GM23248 (cell line): Measurements from ENCODE around the gene SENP1. TPM values are rescaled to one million over a fixed set of nuclear protein-coding genes. Genes with fewer than 3 reads are reported as not detected.

Source experiments
- DNase-seq: peaks from one replicate; pipeline ENCODE4 v3.0.0-alpha.2; 2015
- H2AFZ ChIP-seq: fragments of 200-600 bp; sonication (generic); 2 replicates; pipeline ENCODE4 v1.6.1; 2016; ENCODE audit warnings: antibody characterized with exemption
- H3F3A ChIP-seq: fragments of 200-600 bp; sonication (generic); 2 replicates; pipeline ENCODE4 v1.6.1; 2016; ENCODE audit warnings: mild to moderate bottlenecking, antibody characterized with exemption, mixed run types; ENCODE audit not compliant: insufficient read depth
- H3K27ac ChIP-seq: fragments of 200-600 bp; sonication (generic); 2 replicates; pipeline ENCODE4 v1.5.1; 2016; ENCODE audit warnings: mild to moderate bottlenecking
- H3K27me3 ChIP-seq: fragments of 200-600 bp; sonication (generic); replicated peaks from 2 replicates; pipeline ENCODE4 v1.6.1; 2016; ENCODE audit warnings: mild to moderate bottlenecking; ENCODE audit not compliant: insufficient read depth
- H3K36me3 ChIP-seq: fragments of 200-600 bp; sonication (generic); 2 replicates; pipeline ENCODE4 v1.6.1; 2016; ENCODE audit warnings: low read depth, mild to moderate bottlenecking
- H3K4me1 ChIP-seq: fragments of 200-600 bp; sonication (generic); 2 replicates; pipeline ENCODE4 v1.6.1; 2016; ENCODE audit warnings: mild to moderate bottlenecking; ENCODE audit not compliant: insufficient read depth
- H3K4me2 ChIP-seq: fragments of 200-600 bp; sonication (generic); one replicate; pipeline ENCODE4 v1.6.1; 2016; ENCODE audit warnings: mild to moderate bottlenecking; ENCODE audit not compliant: unreplicated experiment
- H3K4me3 ChIP-seq: fragments of 200-600 bp; sonication (generic); 2 replicates; pipeline ENCODE4 v1.5.1; 2016; ENCODE audit warnings: mild to moderate bottlenecking
- H3K79me2 ChIP-seq: fragments of 200-600 bp; sonication (generic); 2 replicates; pipeline ENCODE4 v1.6.1; 2016; ENCODE audit warnings: mild to moderate bottlenecking; ENCODE audit not compliant: insufficient read depth
- H3K9ac ChIP-seq: fragments of 200-600 bp; sonication (generic); 2 replicates; pipeline ENCODE4 v1.6.1; 2016; ENCODE audit warnings: mild to moderate bottlenecking
- H3K9me2 ChIP-seq: fragments of 200-600 bp; sonication (generic); 2 replicates; pipeline ENCODE4 v1.6.1; 2016; ENCODE audit warnings: mixed run types, mild to moderate bottlenecking, moderate library complexity; ENCODE audit not compliant: insufficient read depth
- H3K9me3 ChIP-seq: fragments of 200-600 bp; sonication (generic); one replicate; pipeline ENCODE4 v1.6.1; 2017; ENCODE audit warnings: low read depth
- H4K20me1 ChIP-seq: fragments of 200-600 bp; sonication (generic); 2 replicates; pipeline ENCODE4 v1.6.0; 2016; ENCODE audit not compliant: insufficient read depth
- EZH2 ChIP-seq: fragments of 200-600 bp; sonication (generic); IDR thresholded peaks from 2 replicates; pipeline ENCODE4 v1.6.1; 2018; ENCODE audit warnings: antibody characterized with exemption, mild to moderate bottlenecking; ENCODE audit not compliant: insufficient read depth, poor library complexity, severe bottlenecking
- EZH2phosphoT487 ChIP-seq: fragments of 200-600 bp; sonication (generic); IDR thresholded peaks from 2 replicates; pipeline ENCODE4 v1.6.1; 2018; ENCODE audit warnings: antibody characterized with exemption, moderate library complexity, mild to moderate bottlenecking, low read depth; ENCODE audit not compliant: insufficient read depth
- WGBS, 2 experiments: methylation state at CpG; one replicate each; pipeline ENCODE4 v1.1.6; 2015 to 2017; ENCODE audit warnings: low lambda C conversion rate in 2 of 2, low coverage in 1 of 2; ENCODE audit errors: missing lambda C conversion rate in 2 of 2; 5-methylcytosine and 5-hydroxymethylcytosine counted together
- in situ Hi-C: fragments of 300-500 bp; cut with MboI; formaldehyde crosslinking; loops from 2 replicates; pipeline ENCODE4 v1.15.0; 2020
- polyA plus RNA-seq: library from polyadenylated mRNA; unstranded; fragments of >200 nt; fragmentation: Nextera tagmentation; extraction: Ambion mirVana; gene quantifications from 2 replicates; pipeline ENCODE4 v1.2.1, GENCODE V29; 2016
- total RNA-seq: library from RNA; depleted of rRNA; stranded (reverse); fragments of >200 nt; shearing (Covaris generic); gene quantifications from 2 replicates; pipeline ENCODE4 v1.2.3, GENCODE V29; 2014

SENP1 gene
- total and polyA plus RNA-seq, 2 experiments from 2014 or later: 6.7 to 15.3 TPM

GRCh38 chr12:48044396-48044795 is 61.5 kb downstream of the SENP1 start:
- Histone ChIP-seq H3K9me2 (no peaks in the 10 kb centered on the region), H3K4me2 (no peak overlapping the region), H3K4me3 (no peak overlapping the region), H3K9me3 (no peaks in the 10 kb centered on the region), H2AFZ (no peak overlapping the region), H4K20me1 (no peaks in the 10 kb centered on the region), H3K4me1 (no peaks in the 10 kb centered on the region), H3K9ac (no peak overlapping the region), H3K27me3 (no peaks in the 10 kb centered on the region), H3F3A (no peaks in the 10 kb centered on the region), H3K79me2 (no peaks in the 10 kb centered on the region), H3K27ac (no peak overlapping the region), H3K36me3 (peaks cover 35% of the 10 kb centered on the region)
- WGBS, 2 experiments: 73 to 75% methylated on average over 7 of the region's 7 CpGs
- no peak for DNase-seq
- TF ChIP-seq EZH2phosphoT487: no peak
- TF ChIP-seq EZH2: no peak
- in situ Hi-C loops: no loop called here

- TF ChIP-seq EZH2phosphoT487 (no peak), EZH2 (no peak)
- Histone ChIP-seq H3K79me2 (no peaks in the 10 kb centered on the region), H3K9me3 (no peaks in the 10 kb centered on the region), H3K9me2 (no peaks in the 10 kb centered on the region), H3K27ac (no peak overlapping the region), H3F3A (no peaks in the 10 kb centered on the region), H3K4me2 (no peak overlapping the region), H3K4me1 (no peaks in the 10 kb centered on the region), H3K36me3 (peaks cover 32% of the 10 kb centered on the region), H3K27me3 (no peaks in the 10 kb centered on the region), H3K9ac (no peak overlapping the region), H3K4me3 (no peak overlapping the region), H2AFZ (no peak overlapping the region), H4K20me1 (no peaks in the 10 kb centered on the region)
- WGBS, 2 experiments: 79 to 85% methylated on average over 4 of the region's 4 CpGs
- in situ Hi-C loops: no loop called here
- no peak for DNase-seq
Observed at GRCh38 chr12:48043771-48044170, 62.1 kb downstream of the SENP1 start.

- in situ Hi-C loops: no loop called here
- no peaks in the 10 kb centered on the region for H3K79me2 ChIP-seq
- TF ChIP-seq EZH2 (no peak), EZH2phosphoT487 (no peak)
- H3K9me3 ChIP-seq: no peaks in the 10 kb centered on the region
- no peak overlapping the region for H3K9ac ChIP-seq
- WGBS, 2 experiments: 73 to 80% methylated on average over 5 of the region's 5 CpGs
- H4K20me1 ChIP-seq: no peaks in the 10 kb centered on the region
- no peak overlapping the region for H2AFZ ChIP-seq
- DNase-seq: no peak
- H3F3A ChIP-seq: no peaks in the 10 kb centered on the region
- peaks cover 15% of the 10 kb centered on the region for H3K36me3 ChIP-seq
- H3K4me1 ChIP-seq: no peaks in the 10 kb centered on the region
- no peak overlapping the region for H3K4me3 ChIP-seq
- H3K27ac ChIP-seq: no peak overlapping the region
- no peaks in the 10 kb centered on the region for H3K9me2 ChIP-seq
- H3K27me3 ChIP-seq: no peaks in the 10 kb centered on the region
- H3K4me2 ChIP-seq: no peak overlapping the region
Observed at GRCh38 chr12:48041591-48042423, 64.1 kb downstream of the SENP1 start.

GRCh38 chr12:48040354-48040753 is 65.5 kb downstream of the SENP1 start:
- 55 to 58% methylated on average over 3 of the region's 3 CpGs for WGBS, 2 experiments
- Histone ChIP-seq H3K9ac (no peak overlapping the region), H3K27me3 (no peaks in the 10 kb centered on the region), H3K4me1 (no peaks in the 10 kb centered on the region), H4K20me1 (no peaks in the 10 kb centered on the region), H3K9me3 (no peaks in the 10 kb centered on the region), H3K4me2 (no peak overlapping the region), H3K79me2 (no peaks in the 10 kb centered on the region), H2AFZ (no peak overlapping the region), H3F3A (no peaks in the 10 kb centered on the region), H3K9me2 (no peaks in the 10 kb centered on the region), H3K27ac (no peak overlapping the region), H3K4me3 (no peak overlapping the region), H3K36me3 (peaks cover 12% of the 10 kb centered on the region)
- no peak for TF ChIP-seq EZH2phosphoT487
- DNase-seq: no peak
- in situ Hi-C loops: no loop called here
